Nephron progenitor cell (in vitro differentiated cells): ENCODE measurements around the gene SNX8.

ENCODE experiments used
- DNase-seq: peaks from one replicate; pipeline ENCODE4 v3.0.0; 2021
- H3K27ac Mint-ChIP-seq: 2 replicates; pipeline ENCODE4 v1.8.0; 2021; ENCODE audit warnings: mild to moderate bottlenecking, moderate library complexity, mixed read lengths
- H3K27me3 Mint-ChIP-seq: 2 replicates; pipeline ENCODE4 v1.8.0; 2021; ENCODE audit warnings: mild to moderate bottlenecking, low read depth, mixed read lengths; ENCODE audit not compliant: poor library complexity
- H3K36me3 Mint-ChIP-seq: 2 replicates; pipeline ENCODE4 v1.8.0; 2021; ENCODE audit warnings: low read depth, mixed read lengths
- H3K4me1 Mint-ChIP-seq: 2 replicates; pipeline ENCODE4 v1.8.0; 2021; ENCODE audit warnings: mixed read lengths
- H3K4me3 Mint-ChIP-seq: 2 replicates; pipeline ENCODE4 v1.8.0; 2021; ENCODE audit warnings: mild to moderate bottlenecking, moderate library complexity, mixed read lengths
- H3K9me3 Mint-ChIP-seq: 2 replicates; pipeline ENCODE4 v1.8.0; 2021; ENCODE audit warnings: mild to moderate bottlenecking, moderate library complexity, mixed read lengths
- CTCF ChIP-seq: fragments of 200-600 bp; sonication (generic); IDR thresholded peaks from 2 replicates; pipeline ENCODE4 v1.5.0; 2021; ENCODE audit warnings: antibody characterized with exemption

The SNX8 gene

GRCh38 chr7:2280424-2280823 is 33.8 kb downstream of the SNX8 start:
- Mint-ChIP-seq H3K27me3 (no peaks in the 10 kb centered on the region), H3K4me1 (peaks cover 46% of the 10 kb centered on the region), H3K9me3 (no peaks in the 10 kb centered on the region), H3K27ac (no peak overlapping the region), H3K36me3 (peaks cover 12% of the 10 kb centered on the region), H3K4me3 (no peak overlapping the region)
- TF ChIP-seq CTCF, result no peak
- DNase-seq, result no peak

- Mint-ChIP-seq H3K9me3 (no peaks in the 10 kb centered on the region), H3K27ac (peak overlapping the region; percentile 93), H3K4me1 (peaks cover 46% of the 10 kb centered on the region), H3K36me3 (peaks cover 12% of the 10 kb centered on the region), H3K4me3 (no peak overlapping the region), H3K27me3 (no peaks in the 10 kb centered on the region)
- DNase-seq, result no peak
- no peak for TF ChIP-seq CTCF
Observed at GRCh38 chr7:2279896-2280295, 34.3 kb downstream of the SNX8 start.

- TF ChIP-seq CTCF, result no peak
- no peak for DNase-seq
- no peaks in the 10 kb centered on the region for H3K9me3 Mint-ChIP-seq
- no peak overlapping the region for H3K27ac Mint-ChIP-seq
- peaks cover 46% of the 10 kb centered on the region for H3K4me1 Mint-ChIP-seq
- peaks cover 23% of the 10 kb centered on the region for H3K36me3 Mint-ChIP-seq
- peaks cover 3% of the 10 kb centered on the region for H3K27me3 Mint-ChIP-seq
- H3K4me3 Mint-ChIP-seq, result no peak overlapping the region
Observed at GRCh38 chr7:2278026-2278425, 36.2 kb downstream of the SNX8 start.

- TF ChIP-seq CTCF, result no peak
- H3K4me1 Mint-ChIP-seq, result peaks cover 38% of the 10 kb centered on the region
Observed at GRCh38 chr7:2276107-2276506, 38.1 kb downstream of the SNX8 start.

GRCh38 chr7:2275101-2275500 is 39.1 kb downstream of the SNX8 start:
- H3K27ac Mint-ChIP-seq, result no peak overlapping the region
- no peak for DNase-seq
- no peak overlapping the region for H3K4me3 Mint-ChIP-seq
- H3K27me3 Mint-ChIP-seq, result peaks cover 3% of the 10 kb centered on the region
- H3K36me3 Mint-ChIP-seq, result peaks cover 35% of the 10 kb centered on the region
- no peaks in the 10 kb centered on the region for H3K9me3 Mint-ChIP-seq
- peaks cover 31% of the 10 kb centered on the region for H3K4me1 Mint-ChIP-seq
- TF ChIP-seq CTCF, result no peak

More at GRCh38 chr7:2276107-2276506, 38.1 kb downstream of the SNX8 start:
- Mint-ChIP-seq H3K27ac (no peak overlapping the region), H3K36me3 (peaks cover 35% of the 10 kb centered on the region), H3K4me3 (no peak overlapping the region), H3K27me3 (peaks cover 3% of the 10 kb centered on the region), H3K9me3 (no peaks in the 10 kb centered on the region)
- DNase-seq, result no peak

- Mint-ChIP-seq H3K4me3 (no peak overlapping the region), H3K27ac (no peak overlapping the region), H3K36me3 (peaks cover 37% of the 10 kb centered on the region), H3K9me3 (peaks cover under 1% of the 10 kb centered on the region), H3K4me1 (peaks cover 31% of the 10 kb centered on the region), H3K27me3 (peaks cover 3% of the 10 kb centered on the region)
- no peak for TF ChIP-seq CTCF
- no peak for DNase-seq
Observed at GRCh38 chr7:2274666-2275065, 39.6 kb downstream of the SNX8 start.
